Effector CD4-positive, alpha-beta T cell (primary cell): ENCODE data around the gene ZMYND15. TPM values are rescaled to one million over a fixed set of nuclear protein-coding genes. Genes with fewer than 3 reads are reported as not detected.
"Not testable (repeated sequence)": the region's sequence is repeated elsewhere in the genome, so short reads cannot be mapped to it uniquely, and the experiment has no call there.

Experiments used
- DNase-seq: peaks from one replicate; pipeline ENCODE4 v3.0.0-alpha.2; 2020
- total RNA-seq: gene quantifications from one replicate; lab custom pipeline; 2026; lab: John Stamatoyannopoulos, UW

ZMYND15 gene, protein sequence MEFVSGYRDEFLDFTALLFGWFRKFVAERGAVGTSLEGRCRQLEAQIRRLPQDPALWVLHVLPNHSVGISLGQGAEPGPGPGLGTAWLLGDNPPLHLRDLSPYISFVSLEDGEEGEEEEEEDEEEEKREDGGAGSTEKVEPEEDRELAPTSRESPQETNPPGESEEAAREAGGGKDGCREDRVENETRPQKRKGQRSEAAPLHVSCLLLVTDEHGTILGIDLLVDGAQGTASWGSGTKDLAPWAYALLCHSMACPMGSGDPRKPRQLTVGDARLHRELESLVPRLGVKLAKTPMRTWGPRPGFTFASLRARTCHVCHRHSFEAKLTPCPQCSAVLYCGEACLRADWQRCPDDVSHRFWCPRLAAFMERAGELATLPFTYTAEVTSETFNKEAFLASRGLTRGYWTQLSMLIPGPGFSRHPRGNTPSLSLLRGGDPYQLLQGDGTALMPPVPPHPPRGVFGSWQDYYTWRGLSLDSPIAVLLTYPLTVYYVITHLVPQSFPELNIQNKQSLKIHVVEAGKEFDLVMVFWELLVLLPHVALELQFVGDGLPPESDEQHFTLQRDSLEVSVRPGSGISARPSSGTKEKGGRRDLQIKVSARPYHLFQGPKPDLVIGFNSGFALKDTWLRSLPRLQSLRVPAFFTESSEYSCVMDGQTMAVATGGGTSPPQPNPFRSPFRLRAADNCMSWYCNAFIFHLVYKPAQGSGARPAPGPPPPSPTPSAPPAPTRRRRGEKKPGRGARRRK
- not detected for total RNA-seq

DNA sequence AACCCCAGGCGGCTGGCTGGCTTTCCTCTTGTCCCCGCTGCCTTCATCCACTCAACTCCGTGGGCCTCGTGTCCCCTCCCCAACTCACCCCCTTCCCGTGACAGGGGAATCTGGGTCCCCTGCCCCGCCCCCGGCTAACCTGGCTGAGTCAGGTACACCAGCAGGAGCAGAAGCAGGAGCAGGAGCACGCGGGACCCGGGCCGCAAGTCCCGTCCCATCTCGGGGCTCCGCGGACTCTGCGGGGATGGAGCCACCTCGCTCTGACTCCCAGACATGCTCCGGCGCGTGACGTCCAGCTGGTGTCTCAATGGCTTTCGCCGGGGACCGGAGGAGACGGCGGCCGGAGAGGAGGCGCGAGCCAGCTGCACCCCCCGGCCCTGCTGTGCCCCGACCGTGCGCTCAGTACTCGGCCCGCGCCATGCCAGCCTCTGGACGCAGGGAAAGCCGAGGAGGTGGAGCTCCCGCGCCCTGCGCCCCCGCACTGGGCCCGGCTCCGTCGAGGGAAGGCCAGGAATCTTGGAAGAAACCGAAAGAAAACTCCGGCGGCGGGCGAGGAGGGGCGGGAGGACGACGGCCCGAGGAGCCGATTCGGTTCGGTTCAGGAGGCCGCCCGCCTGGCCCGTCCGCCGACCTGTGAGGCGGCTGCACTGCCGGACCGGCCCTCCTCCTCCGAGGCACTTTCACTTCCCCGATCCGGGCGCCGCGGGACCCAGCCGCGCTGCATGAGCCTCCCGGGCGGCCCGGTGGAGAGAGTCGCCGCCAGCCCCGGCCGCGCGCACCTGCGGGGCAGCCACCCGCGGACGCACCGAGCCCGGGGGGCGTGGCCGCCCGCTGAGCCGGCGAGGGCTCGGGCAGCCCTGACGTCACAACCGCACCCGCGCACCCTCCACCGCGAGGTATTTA lies at the start of gene ZMYND15, which contains the start of gene CXCL16:
Gene ZMYND15 (plus strand): TSS at position 712 of the 903 bp plus-strand sequence. CDS start 716 bp downstream, outside the sequence.
Gene CXCL16 (minus strand): TSS at position 807 of the 903 bp plus-strand sequence. CDS start 589 bp downstream, at position 218.
- peak; percentile 59 for DNase-seq

DNA sequence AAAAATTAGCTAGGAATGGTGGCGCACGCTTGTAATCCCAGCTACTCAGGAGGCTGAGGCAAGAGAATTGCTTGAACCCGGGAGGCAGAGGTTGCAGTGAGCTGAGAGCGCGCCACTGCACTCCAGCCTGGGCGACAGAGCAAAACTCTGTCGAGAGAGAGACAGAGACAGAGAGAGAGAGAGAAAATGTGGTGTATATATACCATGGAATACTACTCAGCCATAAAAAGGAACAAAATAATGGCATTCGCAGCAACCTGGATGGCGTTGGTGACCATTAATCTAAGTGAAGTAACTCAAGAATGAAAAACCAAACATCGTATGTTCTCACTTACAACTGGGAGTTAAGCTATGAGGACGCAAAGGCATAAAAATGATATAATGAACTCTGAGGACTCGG lies 49.8 kb upstream of the ZMYND15 start:
- DNase-seq: not testable (repeated sequence)

DNA sequence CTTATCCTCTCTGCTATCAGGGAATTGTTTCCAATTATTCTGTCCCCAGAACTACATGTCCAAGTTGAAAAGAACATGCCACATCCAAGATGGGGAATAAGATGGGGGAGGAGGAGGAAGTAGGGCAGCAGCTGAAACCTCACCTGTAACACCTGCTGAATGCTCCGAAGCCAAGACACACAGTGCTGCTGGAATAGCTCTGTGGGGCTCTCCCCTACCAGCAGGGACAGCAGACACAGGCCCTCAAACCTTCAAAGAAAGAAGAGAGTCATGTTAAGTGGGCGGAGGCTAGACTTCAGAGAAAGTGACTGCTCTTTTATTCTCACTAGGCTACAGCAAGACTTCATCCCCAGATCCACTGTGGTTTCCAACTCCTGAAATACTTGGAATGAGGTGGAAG lies 48.9 kb upstream of the ZMYND15 start:
- no peak for DNase-seq

DNA sequence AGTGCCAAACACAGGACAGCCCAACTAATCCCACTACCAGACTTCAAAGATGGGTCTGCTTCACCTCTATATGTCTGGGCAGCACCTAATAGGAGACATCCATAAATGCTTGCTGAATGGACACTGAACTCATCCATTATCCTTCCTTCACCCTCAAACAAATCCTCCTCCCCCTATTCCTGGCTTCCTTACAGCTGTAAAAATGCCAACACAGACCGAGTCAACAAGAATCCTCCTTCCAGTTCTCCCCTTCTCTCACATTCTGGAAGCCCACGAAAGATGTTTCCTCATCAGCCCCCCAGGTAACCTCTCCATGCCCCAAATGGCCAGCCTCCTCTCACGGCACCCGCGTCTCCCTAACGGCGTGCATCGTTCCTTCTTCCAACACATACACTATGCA lies 47.9 kb upstream of the ZMYND15 start:
- DNase-seq: no peak

DNA sequence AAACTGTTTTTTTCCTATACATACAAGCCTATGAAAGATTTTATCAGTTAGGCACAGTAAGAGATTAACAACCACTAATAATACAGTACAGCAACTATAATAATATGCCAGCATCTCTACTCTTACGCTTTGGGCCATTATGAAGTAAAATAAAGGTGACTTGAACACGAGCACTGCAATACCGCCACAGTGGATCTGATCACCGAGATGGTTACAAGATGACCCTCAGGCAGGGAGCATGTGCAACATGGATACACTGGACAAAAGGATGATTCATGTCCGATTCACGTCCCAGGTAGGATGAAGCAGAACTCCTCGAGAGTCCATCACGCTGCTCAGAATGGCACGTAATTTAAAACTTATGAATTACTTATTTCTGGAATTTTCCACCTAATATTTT lies 46.2 kb upstream of the ZMYND15 start:
- DNase-seq: no peak

DNA sequence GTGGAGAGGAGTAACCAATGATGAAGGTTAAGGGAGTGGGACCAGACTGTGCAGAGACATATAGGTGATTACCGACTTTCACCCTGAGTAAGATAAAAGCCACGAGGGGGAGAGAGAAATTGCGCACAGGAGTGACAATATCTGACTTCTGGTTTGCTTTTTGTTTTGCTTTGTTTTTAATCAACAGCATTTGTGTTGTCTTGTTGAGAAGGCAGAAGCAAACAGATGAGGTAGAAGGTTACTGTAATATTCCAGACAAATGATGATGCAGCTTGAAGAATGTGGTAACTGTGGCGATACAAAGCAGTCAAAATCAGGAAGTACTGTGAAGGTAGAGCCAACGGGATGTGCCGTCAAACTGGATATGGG lies 43.2 kb upstream of the ZMYND15 start:
- DNase-seq: no peak

DNA sequence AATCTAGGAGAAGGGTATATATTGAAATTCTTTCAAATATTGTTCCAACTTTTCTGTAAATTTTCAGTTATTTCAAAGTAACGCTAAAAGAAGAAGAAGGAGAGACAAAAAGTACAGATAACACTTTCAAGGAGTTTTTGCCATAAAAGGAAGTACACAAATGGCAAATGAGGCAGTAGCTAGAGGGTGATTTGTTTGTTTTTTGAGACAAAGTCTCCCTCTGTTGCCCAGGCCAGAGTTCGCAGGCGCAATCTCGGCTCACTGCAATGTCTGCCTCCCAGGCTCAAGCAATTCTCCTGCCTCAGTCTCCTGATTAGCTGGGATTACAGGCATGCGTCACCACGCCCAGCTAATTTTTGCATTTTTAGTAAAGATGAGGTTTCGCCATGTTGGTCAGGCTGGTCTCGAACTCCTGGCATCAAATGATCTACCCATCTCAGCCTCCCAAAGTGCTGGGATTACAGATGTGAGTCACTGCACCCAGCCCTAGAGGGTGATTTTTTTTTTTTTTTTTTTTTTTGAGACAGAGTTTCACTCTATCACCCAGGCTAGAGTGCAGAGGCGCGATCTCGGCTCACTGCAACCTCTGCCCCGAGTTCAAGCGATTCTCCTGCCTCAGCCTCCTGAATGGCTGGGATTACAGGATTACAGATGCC lies 40.1 kb upstream of the ZMYND15 start:
- DNase-seq: not testable (repeated sequence)

DNA sequence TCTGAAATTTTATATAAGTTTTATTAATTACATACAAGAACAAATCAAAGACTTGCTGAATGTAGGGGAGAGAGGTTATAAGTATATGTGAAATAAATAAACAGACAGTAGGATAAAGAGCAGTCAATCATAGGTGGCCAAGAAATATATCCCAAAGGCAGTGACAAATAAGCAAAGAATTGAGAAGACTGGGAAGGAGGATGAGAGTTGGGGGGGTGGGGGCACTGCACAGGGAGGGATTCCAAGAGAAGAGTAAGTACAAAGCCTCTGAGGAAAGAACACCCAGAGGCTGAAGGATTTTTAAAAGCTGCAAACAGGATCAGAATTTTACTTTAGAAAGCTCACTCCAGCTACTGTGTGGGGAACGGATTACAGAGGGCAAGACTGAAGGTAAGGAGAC lies 38.5 kb upstream of the ZMYND15 start:
- DNase-seq: no peak

DNA sequence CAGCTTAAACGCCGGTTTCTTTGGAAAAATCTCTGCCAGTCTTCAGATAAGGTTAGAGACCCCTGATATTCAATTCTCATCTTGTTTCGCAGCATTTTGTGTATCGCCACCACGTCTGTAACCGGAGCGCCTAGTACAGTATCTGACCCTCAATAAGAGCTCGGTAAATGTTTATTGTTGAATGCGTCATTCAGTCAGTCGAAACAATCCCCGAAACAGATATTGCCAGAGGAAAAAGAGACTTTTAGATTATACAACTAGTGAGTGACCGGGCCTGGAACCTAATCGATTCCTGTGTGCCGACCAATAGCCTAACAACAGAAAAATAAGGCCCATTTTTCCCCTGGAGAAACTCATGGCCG lies 36.3 kb upstream of the ZMYND15 start:
- DNase-seq: no peak

DNA sequence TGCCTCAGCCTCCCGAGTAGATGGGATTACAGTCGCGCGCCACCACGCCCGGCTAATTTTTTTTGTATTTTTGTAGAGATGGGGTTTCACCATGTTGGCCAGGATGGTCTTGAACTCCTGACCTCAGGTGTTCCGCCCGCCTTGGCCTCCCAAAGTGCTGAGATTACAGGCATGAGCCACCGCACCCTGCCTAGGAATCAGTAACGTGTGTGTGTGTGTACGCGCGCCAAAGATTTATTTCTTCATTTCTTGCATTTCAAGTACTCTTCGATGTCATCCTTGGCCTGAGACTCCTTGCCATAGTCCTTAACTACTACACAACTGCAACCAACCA lies 35.1 kb upstream of the ZMYND15 start:
- not testable (repeated sequence) for DNase-seq

DNA sequence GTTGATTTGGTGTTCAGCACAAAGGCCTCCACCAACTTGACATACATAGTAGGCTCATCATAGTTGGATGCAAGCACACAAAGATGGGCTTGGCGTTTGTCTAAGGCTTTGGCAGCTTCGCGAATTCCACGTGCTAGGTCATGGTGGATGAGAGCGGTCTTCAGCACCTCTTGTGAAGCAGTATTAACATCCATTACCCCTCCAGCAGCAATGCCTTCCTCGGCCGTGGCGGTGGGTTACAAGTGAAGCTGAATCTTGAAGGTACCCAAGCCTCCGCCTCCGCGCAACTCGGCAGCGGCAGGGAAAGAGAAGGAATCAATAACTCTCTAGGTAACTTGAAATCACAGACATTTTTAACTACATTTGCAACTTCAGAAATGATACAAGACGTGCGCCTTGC lies 34.6 kb upstream of the ZMYND15 start:
- no peak for DNase-seq

DNA sequence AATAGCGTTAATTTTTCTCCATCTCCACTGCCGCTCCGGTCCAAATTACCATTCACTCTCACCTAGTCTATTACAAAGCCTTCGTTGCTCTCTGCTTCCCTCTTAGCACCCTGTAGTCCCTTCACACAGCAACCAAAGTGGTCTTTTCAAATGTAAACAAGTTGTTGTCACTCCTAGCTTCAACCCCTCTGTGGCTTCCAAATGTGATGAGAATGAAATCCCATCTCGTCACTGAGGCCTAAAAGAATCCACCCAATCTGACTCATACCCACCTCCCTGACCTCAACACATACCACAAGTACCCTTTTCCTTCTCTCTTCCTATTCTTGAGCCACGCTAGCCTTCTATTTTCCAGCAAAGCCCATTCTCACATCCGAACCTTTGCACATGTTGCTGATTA lies 33.5 kb upstream of the ZMYND15 start:
- DNase-seq: no peak

DNA sequence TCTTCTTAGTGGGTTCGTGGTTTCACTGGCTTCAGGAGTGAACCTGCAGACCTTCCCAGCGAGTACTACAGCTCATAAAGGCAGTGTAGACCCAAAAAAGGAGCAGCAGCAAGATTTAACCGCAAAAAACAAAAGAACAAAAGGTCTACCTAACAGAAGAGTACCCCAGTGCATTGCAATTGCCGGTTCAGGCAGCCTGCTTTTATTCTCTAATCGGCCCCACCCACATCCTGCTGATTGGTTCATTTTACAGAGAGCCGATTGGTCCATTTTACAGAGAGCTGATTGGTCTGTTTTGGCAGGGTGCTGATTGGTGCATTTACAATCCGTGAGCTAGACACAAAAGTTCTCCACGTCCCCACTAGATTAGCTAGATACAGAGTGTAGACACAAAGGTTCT lies 31.2 kb upstream of the ZMYND15 start:
- peak; percentile 36 for DNase-seq

DNA sequence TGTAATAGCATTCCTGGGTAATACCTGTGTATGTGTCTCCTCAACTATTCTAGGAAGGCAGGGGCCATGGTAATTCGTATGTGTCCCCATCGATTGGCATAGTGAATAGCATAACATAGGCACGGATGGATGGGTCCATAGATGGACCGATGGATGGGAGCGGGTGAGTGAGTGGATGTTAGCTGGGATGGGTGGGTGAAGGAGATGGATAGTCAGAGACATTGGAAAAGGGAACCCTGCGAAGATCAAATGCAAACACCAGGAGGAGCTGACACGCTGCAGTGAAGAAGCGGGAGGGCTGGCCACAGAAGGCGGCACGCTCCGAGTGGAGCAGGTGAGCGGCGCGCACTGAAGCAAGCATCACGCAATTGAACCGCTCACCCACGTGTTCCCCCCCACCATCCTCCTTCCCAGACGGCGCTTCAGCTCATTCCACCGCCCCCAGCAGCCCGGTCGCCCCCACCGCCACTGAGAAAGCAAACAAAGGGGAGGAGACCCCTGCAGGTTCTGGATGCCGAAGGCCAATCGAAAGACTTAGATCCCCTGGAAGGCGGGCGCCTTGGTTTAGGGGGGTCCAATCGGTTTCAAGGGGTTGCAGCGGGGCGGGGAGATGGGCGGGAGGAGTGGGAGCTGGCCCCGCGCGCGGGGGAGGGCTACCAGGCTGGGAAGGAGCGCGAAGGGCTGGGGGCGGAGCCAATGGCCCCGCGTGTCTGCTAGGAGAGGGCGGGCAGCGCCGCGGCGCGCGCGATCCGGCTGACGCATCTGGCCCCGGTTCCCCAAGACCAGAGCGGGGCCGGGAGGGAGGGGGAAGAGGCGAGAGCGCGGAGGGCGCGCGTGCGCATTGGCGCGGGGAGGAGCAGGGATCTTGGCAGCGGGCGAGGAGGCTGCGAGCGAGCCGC lies 29.6 kb upstream of the ZMYND15 start, which contains the start of gene ARRB2:
Gene ARRB2 (plus strand): TSS at position 839 of the 899 bp plus-strand sequence. CDS start 90 bp downstream, outside the sequence.
- DNase-seq: peak; percentile 97

DNA sequence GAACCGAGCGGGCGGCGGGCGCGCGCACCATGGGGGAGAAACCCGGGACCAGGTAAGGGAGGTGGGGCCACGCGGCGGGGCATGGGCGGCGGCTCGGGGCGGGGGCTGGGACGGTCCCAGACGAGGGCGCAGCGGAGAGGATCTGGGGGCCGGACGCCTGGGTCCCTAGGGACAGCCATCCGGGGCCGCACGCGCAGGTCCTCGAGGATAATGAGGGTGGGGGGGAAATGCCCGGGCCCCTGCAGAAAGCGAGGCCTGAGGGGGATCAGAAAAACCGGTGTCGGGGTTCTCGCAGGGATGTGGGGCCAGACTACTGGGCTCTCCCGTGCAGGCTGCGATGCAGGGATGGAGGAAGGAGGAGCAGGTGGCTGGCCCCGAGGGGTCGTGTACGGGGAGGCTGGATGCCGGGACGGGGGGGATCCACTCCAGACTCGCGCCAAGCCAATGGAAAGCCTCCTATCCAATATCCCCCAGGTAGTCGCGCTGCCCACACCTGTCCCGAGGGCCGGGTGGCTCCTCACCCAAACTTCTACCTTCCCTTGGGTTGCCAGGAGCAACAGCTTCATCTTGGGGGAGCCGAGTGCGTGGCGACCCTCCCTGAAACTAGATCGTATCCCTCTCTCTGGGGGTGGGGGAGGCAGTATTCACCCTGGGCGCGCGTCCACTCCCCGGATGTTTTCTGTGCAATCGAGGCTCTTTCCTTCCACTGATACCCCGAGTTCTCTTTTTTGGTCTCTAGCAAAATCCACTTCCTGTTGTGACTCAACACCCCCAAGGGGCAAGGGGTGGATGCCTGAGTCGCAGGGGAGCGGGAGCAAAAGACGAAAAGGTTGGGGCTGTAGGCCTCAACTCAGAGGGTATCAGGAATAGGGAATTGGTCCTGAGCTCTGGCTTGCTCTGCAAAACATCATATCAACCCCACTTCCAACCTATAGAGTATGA lies 28.7 kb upstream of the ZMYND15 start:
- DNase-seq: peak; percentile 32

DNA sequence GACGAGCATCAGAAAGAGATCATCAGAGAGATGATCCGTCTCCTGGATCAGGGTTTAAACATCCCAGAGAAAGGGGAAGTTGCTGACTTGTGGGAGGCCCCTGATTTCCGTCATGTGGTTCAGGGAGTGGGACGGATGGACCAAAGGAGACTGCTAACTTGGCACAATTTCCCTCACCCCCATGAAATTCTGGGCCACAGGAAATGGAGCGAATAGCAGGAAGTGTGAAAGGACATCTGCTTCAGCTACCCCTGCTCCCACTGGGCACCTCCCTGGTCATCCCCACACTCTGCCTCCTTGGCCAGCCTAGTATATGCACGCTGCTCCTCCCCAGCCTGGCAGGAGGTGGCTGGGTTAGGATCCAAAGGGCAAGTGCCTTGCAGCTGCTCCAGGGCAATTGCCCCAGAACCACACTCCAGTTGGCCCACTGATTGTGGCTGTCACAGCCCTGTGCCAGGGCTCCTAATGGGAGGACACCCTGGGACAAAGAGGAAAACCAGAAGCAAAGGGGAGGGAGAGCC lies 27.9 kb upstream of the ZMYND15 start:
- DNase-seq: no peak

DNA sequence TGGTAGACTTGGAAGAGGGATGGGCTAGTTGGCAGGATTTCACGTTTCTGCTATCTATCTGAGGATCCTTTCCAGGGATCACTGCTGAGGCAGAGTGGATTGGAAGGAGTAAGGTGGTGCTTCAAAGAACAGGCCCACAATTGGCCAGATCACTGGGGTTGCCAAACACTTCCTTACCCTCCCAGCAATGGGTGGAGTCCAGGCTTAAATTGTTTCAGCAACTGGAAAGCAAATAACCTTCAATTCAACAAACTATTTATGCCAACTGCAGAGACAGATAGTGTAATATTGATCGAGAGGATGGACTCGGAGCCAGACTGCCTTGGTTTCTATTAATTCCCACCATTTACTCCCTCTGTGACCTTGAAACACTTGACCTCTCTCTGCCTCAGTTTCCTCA lies 27.1 kb upstream of the ZMYND15 start:
- no peak for DNase-seq

DNA sequence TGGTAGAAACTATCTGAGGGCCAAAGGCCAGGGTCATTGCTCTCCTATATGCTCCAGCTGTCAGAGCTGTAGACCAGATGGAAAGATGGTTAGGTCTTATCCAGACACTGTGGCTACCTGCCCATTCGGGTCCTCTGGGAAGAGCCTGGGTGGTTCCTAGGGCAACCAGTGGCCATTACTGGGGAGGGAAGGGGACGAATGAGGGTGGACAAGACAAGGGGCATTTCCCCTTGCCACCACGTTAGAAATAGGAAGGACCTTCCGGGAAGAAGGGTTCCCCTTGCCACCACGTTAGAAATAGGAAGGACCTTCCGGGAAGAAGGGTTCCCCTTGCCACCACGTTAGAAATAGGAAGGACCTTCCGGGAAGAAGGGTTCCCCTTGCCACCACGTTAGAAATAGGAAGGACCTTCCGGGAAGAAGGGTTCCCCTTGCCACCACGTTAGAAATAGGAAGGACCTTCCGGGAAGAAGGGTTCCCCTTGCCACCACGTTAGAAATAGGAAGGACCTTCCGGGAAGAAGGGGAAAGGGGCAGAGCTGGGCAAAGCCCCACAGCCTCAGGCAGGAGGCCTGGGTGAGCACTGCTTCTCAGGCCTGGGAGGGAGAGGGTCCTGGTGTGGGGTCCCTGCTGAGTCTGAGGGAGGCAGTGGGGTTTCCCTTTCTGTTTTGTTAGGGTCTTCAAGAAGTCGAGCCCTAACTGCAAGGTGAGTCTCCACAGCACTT lies 25.1 kb upstream of the ZMYND15 start:
- DNase-seq: not testable (repeated sequence)

DNA sequence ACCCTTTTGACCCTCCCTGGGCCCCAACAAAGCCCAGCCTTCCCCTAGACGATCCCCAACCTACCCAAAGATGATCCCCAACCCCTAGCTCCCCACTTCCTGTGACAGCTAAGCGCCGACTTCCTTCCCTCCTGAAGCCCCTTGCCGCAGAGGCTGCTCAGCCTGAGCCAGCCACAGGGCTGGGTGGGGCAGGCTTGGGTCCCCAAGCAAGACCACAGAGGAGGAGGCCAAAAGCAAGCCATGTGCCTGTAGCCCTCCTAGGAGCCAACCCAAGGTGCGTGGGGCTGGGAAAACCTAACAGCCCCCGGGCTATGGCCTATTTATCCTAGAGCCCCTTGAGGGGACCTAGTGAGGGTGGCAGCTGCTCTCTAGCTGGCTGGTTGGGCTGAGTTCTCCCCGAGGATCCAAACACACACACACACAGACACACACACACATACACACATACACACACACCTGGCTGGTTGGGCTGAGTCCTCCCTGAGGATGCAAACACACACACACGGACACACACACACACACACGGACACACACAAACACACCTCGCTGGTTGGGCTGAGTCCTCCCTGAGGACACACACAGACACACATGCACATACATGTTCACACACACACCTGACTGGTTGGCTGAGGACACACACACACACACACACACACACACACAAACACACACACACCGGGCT lies 24.4 kb upstream of the ZMYND15 start:
- peak; percentile 51 for DNase-seq
